NCI-H345 treated with DMSO at 0.1 percent for 48 hours (cell line): ENCODE results near the gene APLP2.
A peak's percentile ranks its signal among the peaks of the same experiment; 100 is the strongest.

ENCODE experiments used
- DNase-seq: peaks from one replicate; lab custom pipeline; 2025; ENCODE audit not compliant: unreplicated experiment; lab: John Stamatoyannopoulos, UW

APLP2 gene

GRCh38 chr11:130115218-130115617, 45.5 kb downstream of the APLP2 start:
- no peak for DNase-seq

GRCh38 chr11:130118165-130118564, 48.5 kb downstream of the APLP2 start:
- no peak for DNase-seq

- no peak for DNase-seq
Measured at GRCh38 chr11:130118636-130119387, 49.1 kb downstream of the APLP2 start.

GRCh38 chr11:130120045-130120444, 50.4 kb downstream of the APLP2 start:
- no peak for DNase-seq

- DNase-seq, result no peak
Measured at GRCh38 chr11:130121445-130121978, 51.8 kb downstream of the APLP2 start.

- no peak for DNase-seq
Measured at GRCh38 chr11:130122141-130122575, 52.5 kb downstream of the APLP2 start.

- DNase-seq, result no peak
Measured at GRCh38 chr11:130123414-130124040, 53.8 kb downstream of the APLP2 start.

- DNase-seq, result no peak
Measured at GRCh38 chr11:130124096-130124495, 54.4 kb downstream of the APLP2 start.

- no peak for DNase-seq
Measured at GRCh38 chr11:130125638-130126037, 55.9 kb downstream of the APLP2 start.

- no peak for DNase-seq
Measured at GRCh38 chr11:130126516-130126915, 56.8 kb downstream of the APLP2 start.

GRCh38 chr11:130127509-130127908, 57.8 kb downstream of the APLP2 start:
- no peak for DNase-seq

GRCh38 chr11:130128626-130129025, 58.9 kb downstream of the APLP2 start:
- no peak for DNase-seq

- DNase-seq, result no peak
Measured at GRCh38 chr11:130129922-130130321, 60.2 kb downstream of the APLP2 start.

- DNase-seq, result peak; percentile 42
Measured at GRCh38 chr11:130131961-130132850, 62.5 kb downstream of the APLP2 start.

GRCh38 chr11:130133716-130134115, 64.0 kb downstream of the APLP2 start:
- no peak for DNase-seq

GRCh38 chr11:130136107-130136506, 66.4 kb downstream of the APLP2 start:
- DNase-seq, result no peak

- DNase-seq, result no peak
Measured at GRCh38 chr11:130137999-130138398, 68.3 kb downstream of the APLP2 start.

GRCh38 chr11:130139401-130139800, 69.7 kb downstream of the APLP2 start:
- no peak for DNase-seq

- DNase-seq, result no peak
Measured at GRCh38 chr11:130141561-130142341, 72.1 kb downstream of the APLP2 start.

GRCh38 chr11:130144141-130144540, 74.4 kb downstream of the APLP2 start:
- no peak for DNase-seq

GRCh38 chr11:130144861-130145281, 75.2 kb downstream of the APLP2 start:
- no peak for DNase-seq
